Left renal pelvis (tissue), 4 donors: ENCODE data around the gene TSHZ2. TPM values are rescaled to one million over a fixed set of nuclear protein-coding genes. Genes with fewer than 3 reads are reported as not detected.

Experiments
- DNase-seq, 4 donors: peaks; one replicate each; pipeline ENCODE4 v3.0.0-alpha.2; 2013; ENCODE audit warnings: low read depth in 4 of 4, low spot score in 3 of 4
- polyA plus RNA-seq, 4 donors: library from polyadenylated mRNA; unstranded; fragments of 120-200 nt; gene quantifications; one replicate each; pipeline ENCODE4 v1.2.1, GENCODE V29; 2013; ENCODE audit not compliant: insufficient read length in 4 of 4

TSHZ2 gene
- polyA plus RNA-seq, 4 donors = 11.8 to 23.4 (median 14.1) TPM

DNA sequence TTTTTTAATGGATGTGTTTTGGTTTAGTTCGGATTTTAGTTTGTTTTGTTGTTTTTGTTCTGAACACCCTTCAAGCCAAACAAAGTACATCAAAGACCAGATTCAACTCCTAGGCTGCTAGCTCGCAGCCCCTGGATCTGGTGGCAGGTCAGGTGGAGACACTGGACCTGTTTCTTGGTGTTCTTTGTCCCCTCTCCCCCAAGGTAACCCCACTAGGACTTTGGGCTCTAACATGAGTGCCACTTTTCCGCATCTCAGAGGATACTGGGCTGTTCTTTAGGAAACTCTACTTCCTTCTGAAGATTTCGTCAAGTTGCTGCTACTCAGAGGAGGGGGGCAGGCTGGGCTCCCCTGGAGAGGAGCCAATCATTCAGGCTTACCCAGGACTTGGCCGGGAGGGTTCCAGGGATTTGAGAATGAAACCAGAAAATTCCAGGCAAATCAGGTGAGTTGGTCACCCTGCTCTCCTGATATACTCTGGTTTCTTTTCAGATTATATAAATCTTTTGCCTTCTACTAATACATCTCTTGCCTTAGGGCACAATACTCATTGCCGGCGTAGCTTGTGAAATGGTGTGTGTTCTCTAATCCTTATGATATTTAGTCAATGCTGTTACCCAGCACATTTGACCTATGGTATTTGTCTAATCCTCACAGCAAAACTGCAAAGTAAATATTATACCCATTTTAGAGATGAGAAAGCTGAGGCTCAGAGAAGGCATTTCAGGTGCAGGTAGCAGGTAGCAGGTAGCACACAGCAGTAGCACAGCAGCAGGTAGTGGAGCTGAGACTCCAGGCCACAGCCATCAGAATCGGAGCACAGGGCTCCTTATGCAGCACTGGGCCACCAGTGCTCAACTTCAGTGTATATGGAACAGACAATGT, 291.6 kb downstream of the TSHZ2 start:
- no peak for DNase-seq

DNA sequence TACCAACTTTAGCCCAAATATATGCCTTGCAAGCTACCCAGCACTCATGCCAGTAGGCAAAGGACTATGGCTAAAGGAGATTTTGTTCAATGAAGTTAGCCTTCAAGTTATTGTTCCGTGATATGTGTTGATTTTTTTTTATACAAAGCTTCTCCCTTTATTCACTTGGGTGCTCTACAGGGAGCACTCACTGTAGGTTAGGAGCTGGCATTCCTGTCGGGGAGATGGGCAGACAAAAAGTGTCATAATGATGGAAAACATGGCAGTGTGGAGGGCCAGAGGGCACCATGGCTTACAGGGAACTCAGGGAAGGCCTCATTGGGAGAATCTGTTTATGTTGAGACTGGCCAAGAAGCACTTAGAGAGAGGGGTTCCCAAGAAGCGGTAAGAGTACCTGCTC, 292.4 kb downstream of the TSHZ2 start:
- DNase-seq = no peak

DNA sequence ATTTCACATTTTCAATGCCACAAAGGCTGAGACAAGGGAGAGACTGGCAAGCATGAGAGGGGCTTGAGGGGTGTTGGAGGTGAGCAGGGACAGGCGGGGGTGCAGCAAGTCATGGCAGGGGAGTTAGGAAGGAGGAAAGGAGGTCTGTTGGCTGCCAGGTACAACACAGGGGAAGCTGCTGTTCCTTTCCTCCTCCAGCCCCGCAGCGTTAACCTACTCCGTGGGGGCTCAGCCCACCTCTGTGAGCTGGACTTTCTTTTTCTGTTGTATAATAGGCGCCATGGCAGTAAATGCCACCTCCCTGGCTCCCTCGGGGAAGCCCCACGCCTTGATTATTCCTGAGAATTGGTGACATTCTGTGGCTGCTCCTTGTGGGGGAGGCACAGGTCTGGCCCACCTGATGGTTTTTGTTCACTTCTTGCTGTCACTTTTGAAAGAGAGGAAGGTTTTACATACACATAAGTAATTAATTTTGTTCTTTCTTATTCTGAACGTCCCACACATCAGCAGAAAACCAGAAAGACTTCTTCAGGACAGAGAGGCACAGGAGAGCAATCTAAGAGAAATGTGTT, 293.2 kb downstream of the TSHZ2 start:
- DNase-seq = no peak

DNA sequence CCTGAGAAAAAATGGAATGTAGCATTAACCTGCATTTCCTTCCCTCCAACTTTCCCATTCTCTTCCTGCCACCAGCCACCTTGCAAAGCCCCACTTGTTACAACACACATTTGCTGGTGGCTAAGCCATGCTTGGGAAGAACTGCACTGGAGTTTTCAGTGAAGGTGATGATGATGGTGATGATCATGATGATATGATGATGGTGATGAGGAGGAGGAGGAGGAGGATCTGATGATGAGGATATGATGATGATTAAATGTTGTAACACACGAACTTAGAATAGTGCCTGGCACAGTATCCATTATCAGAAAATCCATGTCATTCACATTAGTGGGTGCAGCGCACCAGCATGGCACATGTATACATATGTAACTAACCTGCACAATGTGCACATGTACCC, 297.2 kb downstream of the TSHZ2 start:
- no peak for DNase-seq

DNA sequence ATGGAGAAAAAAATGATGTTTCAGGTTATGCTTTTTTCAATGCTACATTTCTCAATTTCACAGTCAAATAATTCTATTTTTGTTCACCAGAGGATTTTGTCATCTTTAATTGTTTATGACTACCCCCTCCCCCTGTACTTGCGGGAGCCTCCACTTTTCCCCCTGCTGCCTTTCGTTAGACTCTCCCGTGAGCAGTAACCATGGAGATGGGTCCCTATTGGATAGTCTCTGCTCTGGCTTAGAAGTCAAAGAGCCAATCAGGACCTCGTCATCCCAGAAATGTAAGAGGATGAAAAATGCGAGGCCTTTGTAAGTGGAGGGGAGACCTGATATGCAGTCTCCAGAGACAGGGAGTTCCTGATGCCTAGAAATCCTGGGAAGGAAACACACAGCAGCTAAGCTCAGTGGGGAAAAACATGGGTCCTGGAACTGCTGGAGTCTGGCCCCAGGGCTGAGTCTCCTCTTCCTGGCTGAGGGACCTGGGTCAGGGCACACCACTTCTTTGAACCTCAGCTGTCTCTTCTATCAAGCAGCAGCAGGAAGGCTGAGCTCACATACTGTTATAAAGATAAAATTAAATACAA, 298.7 kb downstream of the TSHZ2 start:
- DNase-seq = no peak

DNA sequence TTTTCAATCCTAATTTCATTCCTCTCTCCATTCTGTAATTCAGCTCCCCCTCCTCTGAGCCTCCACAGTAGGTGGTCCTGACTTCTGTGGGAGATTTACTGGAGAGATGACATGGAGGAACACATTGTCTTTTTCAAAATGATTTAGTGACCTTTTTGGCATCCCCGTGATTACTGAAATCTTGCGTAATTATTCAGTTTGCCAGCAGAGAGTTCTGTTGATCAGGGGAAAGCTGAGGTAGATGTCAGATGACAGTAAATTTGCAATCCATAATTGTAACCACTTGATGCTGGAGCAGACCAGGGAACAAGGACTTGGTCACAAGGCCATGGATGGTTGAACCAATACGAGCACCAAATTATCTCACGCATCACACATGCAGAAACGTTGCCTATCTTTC, 302.2 kb downstream of the TSHZ2 start:
- no peak for DNase-seq

DNA sequence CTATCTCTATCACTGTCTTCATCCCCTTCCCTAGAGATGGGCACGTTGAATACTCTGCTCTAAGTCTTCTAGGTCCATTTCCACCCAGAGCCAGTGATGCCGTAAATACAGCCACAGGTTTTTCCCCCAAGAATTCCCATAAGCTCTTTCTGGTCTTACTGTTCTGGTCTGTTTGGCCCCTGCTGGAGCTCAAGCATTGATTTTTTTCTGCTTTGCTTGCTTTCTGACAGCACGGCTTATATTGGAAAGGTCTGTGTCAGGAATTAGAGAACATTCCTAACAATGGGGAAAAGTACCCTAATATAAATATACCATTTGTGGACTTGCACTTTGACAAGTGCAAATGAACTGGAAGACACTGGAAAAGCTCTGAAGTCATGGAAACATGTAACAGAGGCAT, 302.6 kb downstream of the TSHZ2 start:
- no peak for DNase-seq

DNA sequence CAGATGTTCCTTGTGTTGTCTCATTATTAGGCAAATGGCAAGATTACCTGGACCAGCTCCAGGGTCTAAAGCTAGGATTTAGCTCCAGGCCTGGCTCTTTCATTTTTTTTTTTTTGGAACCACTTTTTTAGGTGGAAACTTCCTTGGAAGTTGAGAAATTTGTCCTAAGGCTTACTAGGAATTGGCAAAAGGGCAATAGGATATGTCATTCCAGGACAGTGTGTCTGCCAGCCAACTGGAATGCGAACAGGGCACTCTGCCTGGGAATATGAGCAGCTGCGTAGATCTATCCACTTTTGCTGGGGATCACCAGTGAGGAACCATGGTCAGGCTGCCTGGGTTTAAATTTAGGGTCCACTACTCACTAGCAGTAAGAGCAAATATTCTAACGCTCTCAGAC, 304.0 kb downstream of the TSHZ2 start:
- DNase-seq = no peak

DNA sequence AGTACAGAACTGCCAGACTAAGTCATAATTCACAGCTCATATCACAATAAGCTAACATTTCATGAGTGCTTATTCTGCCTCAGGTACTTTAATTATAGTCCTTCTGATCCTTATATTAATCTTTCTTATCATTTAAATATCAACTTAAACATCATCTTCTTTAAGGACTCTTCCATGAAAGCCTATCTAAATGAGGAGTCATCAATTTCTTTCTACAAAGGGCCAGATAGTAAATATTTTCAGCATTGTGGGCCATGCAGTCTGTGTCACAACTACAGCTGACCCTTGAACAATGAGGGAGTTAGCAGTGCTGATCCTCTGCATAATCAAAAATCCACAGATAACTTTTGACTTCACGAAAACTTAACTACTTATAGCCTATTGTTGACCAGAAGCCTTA, 306.4 kb downstream of the TSHZ2 start:
- no peak for DNase-seq

DNA sequence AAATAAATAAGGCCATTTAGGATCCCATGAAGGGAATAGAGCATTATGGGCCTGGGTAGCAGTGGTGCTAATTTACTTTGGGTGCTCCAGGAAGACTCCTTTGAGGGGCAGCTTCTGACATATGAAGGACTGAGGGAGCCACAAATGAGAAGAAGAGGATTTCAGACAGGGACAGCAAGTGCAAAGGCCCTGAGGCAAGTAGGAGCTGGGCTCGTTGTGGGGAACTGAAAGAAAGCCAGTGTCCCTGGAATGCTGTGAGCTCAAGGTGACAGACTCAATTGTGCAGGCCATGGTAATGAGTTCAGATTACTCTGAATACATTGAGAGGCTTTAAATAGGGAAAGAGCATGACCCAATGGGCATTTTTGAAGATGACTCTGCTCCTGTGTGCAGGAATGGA, 307.6 kb downstream of the TSHZ2 start:
- DNase-seq = no peak

DNA sequence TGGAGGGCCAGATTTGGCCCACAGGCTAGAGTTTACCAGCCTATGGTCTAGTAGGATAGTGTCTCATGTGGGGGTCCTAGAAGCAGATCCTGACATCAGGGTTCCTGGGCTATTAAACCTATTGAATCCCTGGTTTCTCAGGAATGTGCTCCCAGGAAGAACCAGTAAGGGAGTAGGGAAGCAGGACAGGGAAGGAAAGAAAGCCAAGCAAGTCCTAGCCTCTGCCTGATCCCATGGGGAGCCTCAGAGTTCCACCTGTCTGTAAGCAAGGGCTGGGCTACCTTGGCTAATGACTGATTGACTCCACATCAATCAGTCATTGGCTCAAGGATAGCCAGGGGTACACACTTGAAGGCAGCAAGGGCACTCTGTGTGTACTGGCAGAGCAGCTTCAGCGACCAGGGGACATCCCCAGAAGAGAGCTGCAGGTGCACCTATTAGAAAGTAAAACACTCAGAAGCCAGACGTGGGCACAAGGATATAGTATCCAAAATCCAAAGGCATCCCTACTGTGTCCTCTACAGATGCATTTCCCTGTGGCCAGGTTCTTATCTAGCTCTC, 309.5 kb downstream of the TSHZ2 start:
- no peak for DNase-seq

DNA sequence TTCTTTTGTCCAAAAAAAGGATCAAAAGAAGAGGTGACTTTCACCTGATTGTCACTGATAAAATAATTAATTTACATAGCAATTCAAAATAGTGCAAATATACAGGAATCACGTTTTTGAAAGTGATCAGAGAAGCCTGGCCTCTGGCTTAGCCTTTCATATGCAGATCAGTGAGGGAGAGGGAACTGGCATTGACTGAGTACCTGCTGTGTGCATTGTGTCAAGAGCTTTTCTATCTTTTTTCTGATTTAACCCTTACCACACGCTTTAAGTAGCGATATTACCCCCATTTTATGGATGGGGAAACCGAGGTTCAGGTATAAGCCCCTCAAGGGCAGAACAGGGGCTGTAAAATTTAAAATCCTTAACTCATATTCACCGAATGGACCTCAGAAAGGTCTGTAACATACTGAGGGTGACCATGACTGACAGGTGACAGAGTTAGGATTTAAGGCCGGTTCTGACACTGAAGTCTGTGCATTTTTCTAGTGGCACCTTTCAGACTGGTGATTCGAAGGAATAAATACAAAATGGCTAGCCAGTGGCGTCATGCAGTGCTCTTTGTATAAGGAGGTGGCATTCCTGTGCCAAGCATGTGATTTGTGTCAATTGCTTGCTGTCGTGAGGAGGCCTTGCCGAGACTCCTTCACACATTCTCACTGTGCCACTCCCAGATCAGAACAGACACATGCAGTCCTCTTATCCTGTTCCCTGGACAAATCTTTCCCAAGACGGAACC, 310.2 kb downstream of the TSHZ2 start:
- no peak for DNase-seq

DNA sequence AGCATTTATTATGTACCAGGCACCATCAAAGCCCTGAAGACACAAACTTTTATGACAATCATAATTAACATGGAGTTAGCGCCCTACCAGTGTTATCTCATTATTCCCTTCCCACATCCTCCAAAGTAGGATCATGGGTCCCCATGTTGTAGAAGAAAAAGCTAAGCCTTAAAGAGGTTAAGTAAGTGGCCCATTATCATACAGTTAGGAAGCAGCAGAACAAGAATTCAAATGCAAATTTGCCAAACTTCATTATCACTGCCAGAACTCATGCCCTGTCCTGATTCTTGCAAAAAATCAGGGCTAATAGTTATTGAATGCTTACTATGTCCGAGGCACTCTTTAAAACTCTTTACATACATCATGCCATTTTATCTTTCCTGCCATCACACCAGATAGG, 310.9 kb downstream of the TSHZ2 start:
- DNase-seq = no peak

DNA sequence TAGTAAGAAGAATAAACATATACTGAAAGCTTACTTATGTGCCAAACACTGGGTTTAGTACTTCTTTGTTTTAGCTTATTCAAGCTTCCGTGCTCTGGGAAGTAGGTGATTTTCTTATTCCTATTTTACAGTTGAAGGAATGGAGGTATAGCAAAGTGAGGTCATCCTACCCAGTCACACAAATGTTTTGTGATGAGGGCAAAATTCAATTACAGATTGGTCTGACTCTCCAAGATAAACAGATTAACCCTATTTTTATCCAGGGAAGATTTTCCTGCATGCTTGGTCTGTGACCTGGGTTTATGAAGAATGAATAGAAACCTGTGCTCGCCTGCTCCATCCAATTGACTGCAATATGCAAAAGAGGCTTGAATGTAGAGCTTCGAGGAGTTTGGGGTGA, 311.4 kb downstream of the TSHZ2 start:
- DNase-seq = no peak

DNA sequence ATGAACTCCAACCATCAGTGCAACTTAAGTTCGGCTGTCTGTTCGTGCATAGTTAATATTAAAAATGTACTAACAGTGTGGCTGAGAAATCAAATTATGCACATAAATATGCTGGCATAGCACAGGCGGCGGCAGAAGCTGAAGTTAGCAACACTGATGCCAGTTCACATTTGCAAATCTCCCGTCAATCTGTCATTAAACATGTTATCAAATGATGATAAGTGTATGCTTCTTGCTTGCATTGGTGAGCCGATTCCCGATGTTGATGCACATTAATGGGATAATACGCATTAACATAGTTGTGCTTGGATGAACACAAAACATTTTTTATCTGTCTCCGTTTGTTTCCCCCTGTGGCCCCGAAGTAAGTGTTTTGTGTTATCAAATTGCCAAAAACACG, 312.1 kb downstream of the TSHZ2 start:
- DNase-seq = no peak

DNA sequence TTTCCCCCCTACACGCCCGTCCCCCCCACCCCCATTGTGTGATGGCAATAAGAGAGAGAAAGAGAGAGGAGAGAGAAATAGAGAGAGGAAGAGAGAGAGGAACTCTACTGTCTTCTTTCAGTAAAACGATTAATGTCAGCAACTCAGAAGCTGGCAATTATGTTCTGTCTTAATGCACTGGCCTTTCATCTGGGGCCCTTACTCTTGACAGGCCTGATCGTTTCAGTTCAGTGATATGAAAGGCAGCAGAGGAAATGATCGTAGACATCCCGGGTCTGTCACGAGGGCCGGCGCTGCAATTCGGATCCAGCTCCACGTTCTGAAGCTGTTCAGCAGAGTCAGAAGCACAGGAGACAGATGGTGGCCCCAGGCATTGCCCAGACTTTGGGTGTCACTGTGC, 312.5 kb downstream of the TSHZ2 start:
- no peak for DNase-seq

DNA sequence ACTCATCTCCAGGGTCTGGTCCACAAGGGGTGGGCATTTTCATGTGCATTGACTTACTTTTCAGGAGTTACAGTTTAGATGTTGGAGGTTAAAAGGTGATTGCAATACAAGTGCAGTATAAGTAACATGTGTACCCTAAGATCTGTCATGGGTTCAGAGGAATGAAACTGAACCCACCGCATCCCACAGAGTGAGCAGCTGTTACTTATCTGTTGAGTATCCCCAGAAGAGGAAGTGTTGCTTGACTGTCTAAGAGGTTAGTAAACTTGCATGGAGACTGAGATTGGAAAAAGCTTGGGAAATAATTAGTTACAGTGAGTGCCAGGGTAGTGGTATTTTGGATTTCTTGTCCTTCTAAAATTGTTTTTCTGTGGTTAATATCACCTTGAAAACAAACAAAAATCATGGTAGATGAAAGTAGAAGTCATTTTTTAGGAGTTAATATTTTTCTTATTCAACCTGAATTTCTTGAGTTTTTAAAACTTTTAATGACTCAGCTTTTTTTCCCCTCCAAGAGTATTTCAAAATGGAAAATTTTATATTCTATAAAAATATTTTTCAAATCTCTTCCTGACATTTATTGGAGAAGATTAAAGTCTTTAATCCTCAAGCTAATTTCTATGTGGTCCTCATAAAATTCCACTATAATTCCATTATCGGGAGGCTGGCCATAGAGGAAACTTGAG, 315.3 kb downstream of the TSHZ2 start:
- no peak for DNase-seq

DNA sequence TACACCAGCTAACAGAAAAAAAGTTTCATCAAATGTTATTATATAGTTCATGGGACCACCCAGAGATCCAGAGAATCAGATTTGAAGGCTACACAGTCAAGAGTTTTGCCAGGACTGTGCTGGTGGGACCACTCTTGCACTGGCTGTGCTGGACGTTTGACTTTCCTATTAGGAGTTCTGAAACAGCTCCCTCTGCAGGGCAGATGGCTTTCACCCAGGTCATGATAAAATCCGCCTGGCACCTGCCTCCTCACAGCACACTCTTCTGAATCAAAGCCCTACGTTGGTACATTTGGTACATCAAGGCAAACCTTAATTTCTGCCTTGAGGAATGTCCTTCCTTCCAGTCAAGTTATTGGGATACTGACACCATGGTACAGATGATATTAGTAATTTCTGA, 319.4 kb downstream of the TSHZ2 start:
- no peak for DNase-seq

DNA sequence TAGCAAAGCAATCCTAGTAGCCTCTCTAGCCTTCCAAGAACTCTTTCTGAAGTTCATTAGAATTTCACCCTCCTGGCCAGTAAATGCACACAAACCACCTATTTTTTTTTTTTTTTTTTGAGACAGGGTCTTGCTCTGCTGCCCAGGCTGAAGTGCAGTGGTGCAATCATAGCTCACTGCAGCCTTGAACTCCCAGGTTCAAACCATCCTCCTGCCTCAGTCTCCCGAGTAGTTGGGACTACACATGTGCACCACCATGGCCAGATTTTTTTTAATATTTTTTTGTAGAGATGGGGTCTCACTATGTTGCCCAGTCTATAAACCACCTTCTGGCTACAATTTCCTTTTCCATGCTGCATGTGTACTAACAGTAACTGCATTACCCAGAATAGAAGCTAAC, 320.2 kb downstream of the TSHZ2 start:
- no peak for DNase-seq

DNA sequence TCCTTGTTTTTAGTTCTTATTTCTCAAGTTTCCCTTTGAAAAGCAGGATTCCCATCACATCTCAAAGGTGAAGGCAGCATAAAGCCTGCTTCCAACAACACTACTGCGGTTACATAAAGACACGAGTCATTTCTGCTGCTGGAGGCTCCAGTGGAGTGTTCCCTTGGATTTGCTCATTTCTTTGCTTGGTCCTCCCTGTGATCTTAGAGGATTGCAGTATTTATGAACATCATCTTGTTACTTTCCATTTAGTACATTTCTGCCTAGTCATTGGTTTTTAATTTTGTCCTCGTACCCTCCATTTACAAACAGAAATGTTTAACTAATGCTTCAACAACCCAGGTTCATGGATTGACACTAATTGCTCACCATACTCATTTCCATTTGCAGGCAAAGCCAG, 322.6 kb downstream of the TSHZ2 start:
- DNase-seq = no peak

DNA sequence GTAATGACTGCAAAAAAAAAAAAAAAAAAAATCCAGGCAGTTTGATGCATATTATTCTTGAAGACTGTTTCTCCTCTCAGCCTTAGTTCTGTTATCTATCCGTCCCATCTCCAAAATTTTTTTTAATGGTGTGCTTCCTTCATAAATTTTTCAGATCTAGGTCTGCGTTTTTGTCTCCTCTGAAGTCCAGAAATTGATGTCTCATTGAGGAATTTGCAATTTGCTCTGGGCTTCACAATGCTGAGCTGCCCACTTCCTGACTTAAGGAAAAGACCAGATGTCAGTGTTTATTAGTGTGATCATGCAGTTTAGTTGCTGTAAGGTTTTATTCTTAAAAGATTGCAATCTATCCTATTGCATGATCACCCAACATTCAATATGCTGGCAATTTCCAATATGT, 323.9 kb downstream of the TSHZ2 start:
- no peak for DNase-seq
